ENCODE measurements around the gene COX4I1.

DNA sequence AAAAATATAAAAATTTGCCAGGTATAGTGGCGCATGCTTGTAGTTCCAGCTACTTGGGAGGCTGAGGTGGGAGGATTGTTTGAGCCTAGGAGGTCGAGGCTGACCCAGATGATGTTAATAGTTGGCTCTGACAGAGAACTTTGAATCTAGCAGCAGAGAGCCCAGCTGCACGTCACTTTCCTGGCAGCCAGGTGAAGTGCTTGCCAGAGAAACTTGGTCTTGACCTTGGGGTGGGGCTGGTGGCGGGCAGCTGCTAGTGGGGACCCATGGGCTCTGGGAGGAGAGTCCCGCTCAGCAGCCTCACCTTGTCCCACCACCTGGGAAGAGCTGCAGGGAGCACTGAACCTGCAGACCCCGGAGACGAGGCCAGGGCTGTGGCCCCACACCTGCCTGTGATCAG lies 45.5 kb upstream of the COX4I1 start:
- TF ChIP-seq POLR2AphosphoS5 (IDR thresholded peaks at IDR 0.05; ENCODE audit: borderline replicate concordance, low read depth, low read length): no peak
- no peak for TF ChIP-seq EZH2 (IDR thresholded peaks at IDR 0.05)
- TF ChIP-seq FOXP2 (optimal IDR thresholded peaks at IDR 0.05; ENCODE audit: control extremely low read depth, extremely low read length, insufficient read depth): no peak

Measured in SK-N-MC (cell line).